RWPE2 (cell line): Measurements from ENCODE around the gene UNC119.

Experiments used
- ATAC-seq: fragments of 200-7000 bp; cut with Tn5 transposase; 3 replicates; pipeline ENCODE4 v1.9.1; 2021; ENCODE audit warnings: low read depth
- DNase-seq: peaks from one replicate; pipeline ENCODE4 v3.0.0-alpha.2; 2020; ENCODE audit warnings: low spot score
- H3K27ac ChIP-seq: fragments of 450-650 bp; 2 replicates; pipeline ENCODE4 v1.5.1; 2017; ENCODE audit warnings: mild to moderate bottlenecking; ENCODE audit not compliant: poor library complexity, severe bottlenecking
- H3K27me3 ChIP-seq: fragments of 250-450 bp; sonication (Bioruptor Pico); 2 replicates; pipeline ENCODE4 v1.5.1; 2021; ENCODE audit warnings: mild to moderate bottlenecking, moderate library complexity; ENCODE audit not compliant: insufficient read depth, poor library complexity, severe bottlenecking
- H3K36me3 ChIP-seq: fragments of 250-450 bp; sonication (Bioruptor Pico); 2 replicates; pipeline ENCODE4 v1.5.1; 2020; ENCODE audit warnings: low read depth, mild to moderate bottlenecking, moderate library complexity
- H3K4me1 ChIP-seq: fragments of 250-450 bp; sonication (Bioruptor Pico); 2 replicates; pipeline ENCODE4 v1.5.1; 2021; ENCODE audit warnings: mild to moderate bottlenecking, moderate library complexity; ENCODE audit not compliant: insufficient read depth, poor library complexity, severe bottlenecking
- H3K4me3 ChIP-seq: fragments of 250-450 bp; sonication (Bioruptor Pico); 2 replicates; pipeline ENCODE4 v1.5.1; 2021; ENCODE audit warnings: mild to moderate bottlenecking, moderate library complexity; ENCODE audit not compliant: severe bottlenecking
- H3K9me3 ChIP-seq: fragments of 250-450 bp; sonication (Bioruptor Pico); 2 replicates; pipeline ENCODE4 v1.5.1; 2021; ENCODE audit warnings: mild to moderate bottlenecking, moderate library complexity; ENCODE audit not compliant: severe bottlenecking
- CTCF ChIP-seq: fragments of 450-650 bp; IDR thresholded peaks from one replicate; pipeline ENCODE4 v1.5.1; 2017; ENCODE audit warnings: mild to moderate bottlenecking, moderate library complexity; ENCODE audit not compliant: poor library complexity, severe bottlenecking

UNC119 gene

GRCh38 chr17:28572259-28573039 lies 20.0 kb upstream of the UNC119 start:
- Histone ChIP-seq H3K4me3 (peak overlapping the region; percentile 95), H3K27ac (no peak overlapping the region), H3K9me3 (no peaks in the 10 kb centered on the region), H3K36me3 (peaks cover 32% of the 10 kb centered on the region), H3K4me1 (peaks cover 11% of the 10 kb centered on the region), H3K27me3 (no peaks in the 10 kb centered on the region)
- TF ChIP-seq CTCF = no peak
- no peak for DNase-seq
- no peak for ATAC-seq

GRCh38 chr17:28571361-28572122 lies 19.1 kb upstream of the UNC119 start, which contains the start of gene PIGS:
TSS of gene PIGS (minus strand) at chr17:28571524. CDS start at chr17:28571496, 28 bp downstream.
- no peak for TF ChIP-seq CTCF
- Histone ChIP-seq H3K4me3 (peak within 1 kb of the TSS; percentile 95), H3K27ac (peak within 1 kb of the TSS; percentile 37), H3K36me3 (peaks cover 31% of the 10 kb centered on the region), H3K4me1 (peaks cover 8% of the 10 kb centered on the region), H3K27me3 (no peaks in the 10 kb centered on the region), H3K9me3 (no peaks in the 10 kb centered on the region)
- ATAC-seq (peak; percentile 98), DNase-seq (peak; percentile 93)

- no peaks in the 10 kb centered on the region for H3K27me3 ChIP-seq
- ATAC-seq (peak; percentile 13), DNase-seq (no peak)
- H3K9me3 ChIP-seq = no peaks in the 10 kb centered on the region
- H3K4me1 ChIP-seq = peaks cover 8% of the 10 kb centered on the region
- TF ChIP-seq CTCF = no peak
- peak overlapping the region; percentile 95 for H3K4me3 ChIP-seq
- peaks cover 31% of the 10 kb centered on the region for H3K36me3 ChIP-seq
- H3K27ac ChIP-seq = peak overlapping the region; percentile 37
Measured at GRCh38 chr17:28570716-28571360, 18.4 kb upstream of the UNC119 start.

GRCh38 chr17:28569446-28569845 lies 17.0 kb upstream of the UNC119 start:
- Histone ChIP-seq H3K36me3 (peaks cover 24% of the 10 kb centered on the region), H3K9me3 (no peaks in the 10 kb centered on the region), H3K4me1 (peaks cover 8% of the 10 kb centered on the region), H3K27ac (no peak overlapping the region), H3K27me3 (no peaks in the 10 kb centered on the region), H3K4me3 (no peak overlapping the region)
- DNase-seq = no peak
- no peak for ATAC-seq
- TF ChIP-seq CTCF = no peak
